ENCODE data around the gene B4GALT2. TPM values are rescaled to one million over a fixed set of nuclear protein-coding genes. Genes with fewer than 3 reads are reported as not detected.

B4GALT2 gene
- total and polyA plus RNA-seq, 10 of the 15 experiments (the other 5 are each of a cell fraction or from before 2014, with no cell fraction given): 0.98 to 61.0 (median 23.4) TPM

DNA sequence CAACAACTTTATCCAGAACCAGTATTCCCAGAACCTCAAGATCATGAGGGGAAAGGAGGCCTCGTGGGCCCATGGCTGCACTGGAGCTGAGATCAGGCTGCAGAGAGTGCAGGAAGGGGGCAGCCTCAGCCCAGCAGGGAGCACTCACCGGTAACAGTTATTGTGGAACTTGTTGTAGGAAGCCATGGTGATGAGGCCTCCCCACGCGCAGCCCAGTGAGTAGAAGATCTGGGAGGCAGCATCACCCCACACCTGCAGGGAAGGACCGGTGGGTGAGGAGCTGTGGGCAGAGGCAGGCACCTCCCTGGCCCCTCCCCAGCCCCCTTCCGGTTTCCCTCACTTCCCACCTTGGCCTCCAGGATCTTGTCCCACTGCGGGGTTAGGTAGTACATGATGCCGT lies 23.2 kb downstream of the B4GALT2 start:
- no peaks in the 10 kb centered on the region for H3K27me3 ChIP-seq (replicated peaks in 1 of 2; ENCODE audit: control insufficient read depth in 2 of 2, insufficient read depth in 2 of 2, low read length in 1 of 2)
- no peaks in the 10 kb centered on the region for H3K36me3 ChIP-seq (ENCODE audit: control insufficient read depth in 2 of 2, insufficient read depth in 2 of 2, low read length in 1 of 2)
- H4K20me1 ChIP-seq (ENCODE audit: control insufficient read depth, insufficient read depth): no peaks in the 10 kb centered on the region
- H3K4me2 ChIP-seq (ENCODE audit: control insufficient read depth, insufficient read depth): no peak overlapping the region
- H3K4me3 ChIP-seq: no peak overlapping the region
- RAD21 ChIA-PET (ENCODE audit: unreplicated experiment): no interaction called here
- no peak overlapping the region for H2AFZ ChIP-seq (ENCODE audit: control insufficient read depth, low read depth, low read length)
- no peak for FAIRE-seq
- no TSS peak for BruUV-seq (replicated peaks)
- in situ Hi-C loops (cut with MboI) (no loop called here), intact Hi-C loops (cut with micrococcal nuclease; ENCODE audit: unreplicated experiment) (no loop called here)
- 61% methylated on average over 8 of the region's 8 CpGs for WGBS (ENCODE audit: insufficient coverage, insufficient replicate concordance, low lambda C conversion rate, missing lambda C conversion rate)
- TF ChIP-seq RFX5 (IDR thresholded peaks at IDR 0.05; ENCODE audit: low read depth, low read length) (no peak), SP1 (IDR thresholded peaks at IDR 0.05; ENCODE audit: low read depth, low read length) (no peak), CHD2 (IDR thresholded peaks at IDR 0.05; ENCODE audit: borderline replicate concordance, low read depth, low read length) (no peak), NRF1 (conservative IDR thresholded peaks at IDR 0.05; ENCODE audit: low read depth, low read length) (no peak), SPI1 (IDR thresholded peaks at IDR 0.05; ENCODE audit: borderline replicate concordance, insufficient read depth, low read depth, low read length) (no peak), NR2F1 (conservative IDR thresholded peaks at IDR 0.05) (no peak), RUNX3 (IDR thresholded peaks at IDR 0.05; ENCODE audit: low read length) (no peak), MYB (IDR thresholded peaks at IDR 0.05; ENCODE audit: borderline replicate concordance, low read depth, low read length) (no peak), ZZZ3 (IDR thresholded peaks at IDR 0.05; ENCODE audit: control insufficient read depth, insufficient read length, low read depth) (no peak), PAX5 (IDR thresholded peaks at IDR 0.05; ENCODE audit: borderline replicate concordance, low read depth, low read length) (no peak), KAT2A (conservative IDR thresholded peaks at IDR 0.05; ENCODE audit: control insufficient read depth, low read depth, low read length) (no peak), CREB1 (IDR thresholded peaks at IDR 0.05; ENCODE audit: low read depth) (no peak), RAD21 (IDR thresholded peaks at IDR 0.05; ENCODE audit: insufficient read depth, low read depth, low read length) (no peak)
- TF ChIP-seq, protein P1, sequence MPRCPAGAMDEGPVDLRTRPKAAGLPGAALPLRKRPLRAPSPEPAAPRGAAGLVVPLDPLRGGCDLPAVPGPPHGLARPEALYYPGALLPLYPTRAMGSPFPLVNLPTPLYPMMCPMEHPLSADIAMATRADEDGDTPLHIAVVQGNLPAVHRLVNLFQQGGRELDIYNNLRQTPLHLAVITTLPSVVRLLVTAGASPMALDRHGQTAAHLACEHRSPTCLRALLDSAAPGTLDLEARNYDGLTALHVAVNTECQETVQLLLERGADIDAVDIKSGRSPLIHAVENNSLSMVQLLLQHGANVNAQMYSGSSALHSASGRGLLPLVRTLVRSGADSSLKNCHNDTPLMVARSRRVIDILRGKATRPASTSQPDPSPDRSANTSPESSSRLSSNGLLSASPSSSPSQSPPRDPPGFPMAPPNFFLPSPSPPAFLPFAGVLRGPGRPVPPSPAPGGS (IDR thresholded peaks at IDR 0.05; ENCODE audit: borderline replicate concordance, insufficient read depth, low read depth, low read length, poor library complexity, severe bottlenecking): no peak
- TF ChIP-seq, protein P2, sequence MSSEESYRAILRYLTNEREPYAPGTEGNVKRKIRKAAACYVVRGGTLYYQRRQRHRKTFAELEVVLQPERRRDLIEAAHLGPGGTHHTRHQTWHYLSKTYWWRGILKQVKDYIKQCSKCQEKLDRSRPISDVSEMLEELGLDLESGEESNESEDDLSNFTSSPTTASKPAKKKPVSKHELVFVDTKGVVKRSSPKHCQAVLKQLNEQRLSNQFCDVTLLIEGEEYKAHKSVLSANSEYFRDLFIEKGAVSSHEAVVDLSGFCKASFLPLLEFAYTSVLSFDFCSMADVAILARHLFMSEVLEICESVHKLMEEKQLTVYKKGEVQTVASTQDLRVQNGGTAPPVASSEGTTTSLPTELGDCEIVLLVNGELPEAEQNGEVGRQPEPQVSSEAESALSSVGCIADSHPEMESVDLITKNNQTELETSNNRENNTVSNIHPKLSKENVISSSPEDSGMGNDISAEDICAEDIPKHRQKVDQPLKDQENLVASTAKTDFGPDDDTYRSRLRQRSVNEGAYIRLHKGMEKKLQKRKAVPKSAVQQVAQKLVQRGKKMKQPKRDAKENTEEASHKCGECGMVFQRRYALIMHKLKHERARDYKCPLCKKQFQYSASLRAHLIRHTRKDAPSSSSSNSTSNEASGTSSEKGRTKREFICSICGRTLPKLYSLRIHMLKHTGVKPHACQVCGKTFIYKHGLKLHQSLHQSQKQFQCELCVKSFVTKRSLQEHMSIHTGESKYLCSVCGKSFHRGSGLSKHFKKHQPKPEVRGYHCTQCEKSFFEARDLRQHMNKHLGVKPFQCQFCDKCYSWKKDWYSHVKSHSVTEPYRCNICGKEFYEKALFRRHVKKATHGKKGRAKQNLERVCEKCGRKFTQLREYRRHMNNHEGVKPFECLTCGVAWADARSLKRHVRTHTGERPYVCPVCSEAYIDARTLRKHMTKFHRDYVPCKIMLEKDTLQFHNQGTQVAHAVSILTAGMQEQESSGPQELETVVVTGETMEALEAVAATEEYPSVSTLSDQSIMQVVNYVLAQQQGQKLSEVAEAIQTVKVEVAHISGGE (CRISPR knock-in tag; IDR thresholded peaks at IDR 0.05): no peak
- no peak overlapping the region for H3K9ac ChIP-seq (ENCODE audit: control insufficient read depth, insufficient read depth, low read length)
- no peaks in the 10 kb centered on the region for H3K9me3 ChIP-seq (replicated peaks; ENCODE audit: control insufficient read depth, insufficient read depth, low read length)
- POLR2A ChIA-PET: no interaction called here
- no peaks in the 10 kb centered on the region for H3K4me1 ChIP-seq (ENCODE audit: control insufficient read depth, insufficient read depth, low read length)
- SMC1A ChIA-PET (ENCODE audit: uncharacterized antibody, unreplicated experiment): no interaction called here
- no peak overlapping the region for H3K27ac ChIP-seq (ENCODE audit: control insufficient read depth, insufficient read depth)
- H3K79me2 ChIP-seq (ENCODE audit: control insufficient read depth, insufficient read depth, low read length): no peaks in the 10 kb centered on the region
- DNase-seq (ENCODE audit: low read depth, low spot score): no peak
- ATAC-seq: no peak
- CTCF ChIA-PET: interaction anchor here (1.3 to 9.6 kb wide), 3 partner anchors 9 to 43 kb away, joined by 3 to 167 read pairs (median 167); partner anchors contain the start of gene SLC6A9

Measured in GM12878 (cell line).